Breast epithelium (tissue), 4 donors: ENCODE measurements around the gene MARCHF9. TPM values are rescaled to one million over a fixed set of nuclear protein-coding genes. Genes with fewer than 3 reads are reported as not detected.

ENCODE experiments used
- DNase-seq, 2 donors: peaks; one replicate each; pipeline ENCODE4 v3.0.0-alpha.2; 2019; ENCODE audit warnings: low spot score in 2 of 2
- H3K27ac ChIP-seq, 2 donors: fragments of 200-600 bp; sonication (generic) in 1 of 2; one replicate each; pipeline ENCODE4 v1.5.1; 2016 to 2019; ENCODE audit warnings: mild to moderate bottlenecking in 1 of 2
- H3K27me3 ChIP-seq, 2 donors: fragments of 200-600 bp; sonication (generic) in 1 of 2; one replicate each; pipeline versions ENCODE4 v1.5.1 to v1.6.0; 2017 to 2019; ENCODE audit warnings: control low read depth in 1 of 2, mild to moderate bottlenecking in 1 of 2
- H3K36me3 ChIP-seq: fragments of 200-600 bp; one replicate; pipeline ENCODE4 v1.5.1; 2019
- H3K4me1 ChIP-seq, 2 donors: fragments of 200-600 bp; sonication (generic); one replicate each; pipeline ENCODE4 v1.5.1; 2016 to 2019; ENCODE audit warnings: control low read depth in 1 of 2
- H3K4me3 ChIP-seq, 3 donors: fragments of 200-600 bp; sonication (generic); 1 replicate in 2 of 3; 2 replicates in 1 of 3; pipeline ENCODE4 v1.5.1; 2016 to 2019; ENCODE audit warnings: mild to moderate bottlenecking in 3 of 3, moderate library complexity in 2 of 3
- H3K9me3 ChIP-seq, 2 donors: fragments of 200-600 bp; sonication (generic) in 1 of 2; one replicate each; pipeline ENCODE4 v1.5.1; 2016 to 2019; ENCODE audit warnings: control low read depth in 1 of 2
- POLR2A ChIP-seq: fragments of 450-650 bp; IDR thresholded peaks from one replicate; pipeline ENCODE4 v1.6.1; 2016; ENCODE audit warnings: antibody characterized with exemption, mild to moderate bottlenecking, moderate library complexity
- POLR2AphosphoS5 ChIP-seq, 3 donors: sonication (generic); formaldehyde crosslinking; IDR thresholded peaks; one replicate each; pipeline ENCODE4 v1.6.1; 2017; ENCODE audit warnings: antibody characterized with exemption in 3 of 3
- intact Hi-C: fragments of 100-400 bp; cut with DNase I; formaldehyde crosslinking; loops from one replicate; pipeline ENCODE4 v1.15.1; 2023; ENCODE audit warnings: low total_unique reads
- total RNA-seq, 3 donors: library from RNA; depleted of rRNA; stranded (reverse); fragments of >200 nt; gene quantifications; one replicate each; pipeline ENCODE4 v1.1.0, GENCODE V29; 2016
- TF ChIP-seq, protein P1 (sequence below), 3 donors: fragments of 450-650 bp; IDR thresholded peaks; one replicate each; pipeline ENCODE4 v1.5.1; 2016 to 2017; ENCODE audit warnings: antibody characterized with exemption in 3 of 3, mild to moderate bottlenecking in 3 of 3, moderate library complexity in 3 of 3

MARCHF9 gene
- total RNA-seq, 3 donors from 2014 or later, result 6.9 to 9.8 (median 7.5) TPM

DNA sequence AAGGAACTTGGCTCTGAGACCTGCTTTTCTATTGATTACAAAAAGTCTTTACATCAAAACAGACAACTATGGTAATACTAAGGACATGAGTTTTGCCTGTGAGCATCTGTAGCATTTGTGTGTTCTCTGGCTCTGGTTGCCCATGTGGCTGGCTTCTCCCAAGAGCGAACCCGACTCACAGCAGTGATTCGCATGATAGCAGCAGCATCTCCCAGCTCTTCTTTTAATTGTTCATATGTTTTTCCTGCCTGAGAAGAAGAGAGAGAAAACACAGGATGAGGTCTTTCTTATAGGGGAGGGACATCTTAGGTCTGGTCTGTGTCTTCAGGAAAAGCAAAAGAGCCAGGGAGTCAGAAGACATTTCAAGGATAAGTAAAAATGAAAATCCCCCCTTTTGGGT is 46.1 kb downstream of the MARCHF9 start:
- no peak overlapping the region for H3K27ac ChIP-seq
- no peaks in the 10 kb centered on the region for H3K36me3 ChIP-seq
- H3K27me3 ChIP-seq, result no peaks in the 10 kb centered on the region
- no peak overlapping the region for H3K4me3 ChIP-seq
- H3K4me1 ChIP-seq, result no peaks in the 10 kb centered on the region
- intact Hi-C loops, result no loop called here
- TF ChIP-seq, protein P1, sequence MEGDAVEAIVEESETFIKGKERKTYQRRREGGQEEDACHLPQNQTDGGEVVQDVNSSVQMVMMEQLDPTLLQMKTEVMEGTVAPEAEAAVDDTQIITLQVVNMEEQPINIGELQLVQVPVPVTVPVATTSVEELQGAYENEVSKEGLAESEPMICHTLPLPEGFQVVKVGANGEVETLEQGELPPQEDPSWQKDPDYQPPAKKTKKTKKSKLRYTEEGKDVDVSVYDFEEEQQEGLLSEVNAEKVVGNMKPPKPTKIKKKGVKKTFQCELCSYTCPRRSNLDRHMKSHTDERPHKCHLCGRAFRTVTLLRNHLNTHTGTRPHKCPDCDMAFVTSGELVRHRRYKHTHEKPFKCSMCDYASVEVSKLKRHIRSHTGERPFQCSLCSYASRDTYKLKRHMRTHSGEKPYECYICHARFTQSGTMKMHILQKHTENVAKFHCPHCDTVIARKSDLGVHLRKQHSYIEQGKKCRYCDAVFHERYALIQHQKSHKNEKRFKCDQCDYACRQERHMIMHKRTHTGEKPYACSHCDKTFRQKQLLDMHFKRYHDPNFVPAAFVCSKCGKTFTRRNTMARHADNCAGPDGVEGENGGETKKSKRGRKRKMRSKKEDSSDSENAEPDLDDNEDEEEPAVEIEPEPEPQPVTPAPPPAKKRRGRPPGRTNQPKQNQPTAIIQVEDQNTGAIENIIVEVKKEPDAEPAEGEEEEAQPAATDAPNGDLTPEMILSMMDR (IDR thresholded peaks at IDR 0.05), result no peak
- no peak for TF ChIP-seq POLR2A
- no peak for TF ChIP-seq POLR2AphosphoS5 (IDR thresholded peaks at IDR 0.05)
- no peak for DNase-seq
- H3K9me3 ChIP-seq, result no peaks in the 10 kb centered on the region

DNA sequence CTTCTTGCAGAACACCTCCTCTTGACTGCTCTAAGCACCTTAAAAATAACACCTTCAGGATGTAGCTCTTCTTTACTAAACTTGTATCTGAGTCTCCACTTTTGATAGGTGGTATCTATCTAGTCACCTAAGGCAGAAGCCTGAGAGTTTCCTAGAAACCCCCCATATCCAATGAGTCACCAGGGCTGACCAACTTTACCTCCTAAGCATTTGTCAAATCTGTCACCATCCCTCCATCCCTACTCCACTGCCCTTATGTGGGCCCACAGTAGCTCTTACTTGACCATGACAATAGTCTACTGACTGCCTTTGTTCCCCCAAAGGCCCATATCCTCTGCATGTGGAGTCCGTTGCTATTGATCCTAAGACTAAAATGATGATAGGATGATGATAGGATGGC is 47.7 kb downstream of the MARCHF9 start:
- H3K9me3 ChIP-seq, result no peaks in the 10 kb centered on the region
- no peaks in the 10 kb centered on the region for H3K27me3 ChIP-seq
- no peaks in the 10 kb centered on the region for H3K36me3 ChIP-seq
- no peak overlapping the region for H3K4me3 ChIP-seq
- no peaks in the 10 kb centered on the region for H3K4me1 ChIP-seq
- intact Hi-C loops, result no loop called here
- DNase-seq, result no peak
- H3K27ac ChIP-seq, result no peak overlapping the region
- TF ChIP-seq POLR2A (no peak), POLR2AphosphoS5 (IDR thresholded peaks at IDR 0.05) (no peak)
- TF ChIP-seq, protein P1 (IDR thresholded peaks at IDR 0.05), result no peak

DNA sequence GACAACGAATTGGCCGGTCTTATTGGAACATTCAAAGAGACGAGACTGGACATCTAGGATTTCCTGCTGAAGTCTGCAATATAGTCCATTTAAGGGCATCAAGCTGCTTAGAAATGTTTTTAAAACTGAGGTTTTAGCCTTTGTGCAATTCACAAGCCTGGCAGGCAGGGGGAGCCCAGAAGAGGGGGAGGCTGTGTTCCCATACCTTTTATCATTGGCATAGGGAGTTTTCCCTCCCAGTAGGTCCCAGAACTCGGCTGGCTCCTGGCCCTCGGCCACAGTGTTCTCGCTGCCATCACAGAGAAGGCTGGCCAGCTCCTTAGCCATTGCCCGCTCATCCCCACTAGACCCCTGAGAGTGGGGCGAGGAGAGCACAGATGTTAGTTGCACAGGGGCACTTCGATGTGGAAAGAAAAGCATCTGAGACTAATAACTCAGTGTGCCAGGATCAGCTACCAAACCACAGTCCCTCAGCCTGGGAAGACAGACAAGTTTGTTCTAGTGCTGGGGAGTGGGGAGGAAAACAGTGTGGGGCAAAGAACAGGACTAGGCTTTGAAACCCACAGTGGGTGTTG is 48.5 kb downstream of the MARCHF9 start:
- H3K9me3 ChIP-seq, result no peaks in the 10 kb centered on the region
- no peak overlapping the region for H3K4me3 ChIP-seq
- H3K36me3 ChIP-seq, result no peaks in the 10 kb centered on the region
- no peak for DNase-seq
- H3K4me1 ChIP-seq, result no peaks in the 10 kb centered on the region
- TF ChIP-seq POLR2A (no peak), POLR2AphosphoS5 (IDR thresholded peaks at IDR 0.05) (peak in 1 of 3 donors; percentile 28)
- TF ChIP-seq, protein P1 (IDR thresholded peaks at IDR 0.05), result peak; percentile 30 to 70 (median 61)
- intact Hi-C loops, result no loop called here
- no peak overlapping the region for H3K27ac ChIP-seq
- no peaks in the 10 kb centered on the region for H3K27me3 ChIP-seq

DNA sequence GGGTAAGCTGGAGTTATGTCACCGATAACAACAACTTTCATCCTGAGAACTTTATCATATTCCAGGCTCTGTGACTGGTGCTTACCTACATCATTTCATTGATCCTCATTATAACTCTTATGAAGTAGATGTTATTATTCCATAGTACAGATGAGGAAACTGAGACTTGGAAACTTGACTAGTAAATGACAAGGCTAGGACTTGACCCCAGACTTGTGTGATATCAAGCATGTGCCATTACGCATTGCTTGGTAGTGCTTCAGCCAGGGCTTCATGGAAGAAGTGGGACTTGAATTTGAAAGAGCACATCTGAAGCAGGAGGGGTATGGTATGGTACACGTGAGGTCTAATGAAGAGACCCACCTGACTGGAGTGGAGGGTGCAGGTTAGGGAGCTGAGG is 51.8 kb downstream of the MARCHF9 start:
- Histone ChIP-seq H3K27ac (no peak overlapping the region), H3K4me1 (no peaks in the 10 kb centered on the region), H3K4me3 (no peak overlapping the region), H3K9me3 (no peaks in the 10 kb centered on the region), H3K27me3 (no peaks in the 10 kb centered on the region), H3K36me3 (no peaks in the 10 kb centered on the region)
- TF ChIP-seq, protein P1 (IDR thresholded peaks at IDR 0.05), result no peak
- intact Hi-C loops, result no loop called here
- no peak for DNase-seq

DNA sequence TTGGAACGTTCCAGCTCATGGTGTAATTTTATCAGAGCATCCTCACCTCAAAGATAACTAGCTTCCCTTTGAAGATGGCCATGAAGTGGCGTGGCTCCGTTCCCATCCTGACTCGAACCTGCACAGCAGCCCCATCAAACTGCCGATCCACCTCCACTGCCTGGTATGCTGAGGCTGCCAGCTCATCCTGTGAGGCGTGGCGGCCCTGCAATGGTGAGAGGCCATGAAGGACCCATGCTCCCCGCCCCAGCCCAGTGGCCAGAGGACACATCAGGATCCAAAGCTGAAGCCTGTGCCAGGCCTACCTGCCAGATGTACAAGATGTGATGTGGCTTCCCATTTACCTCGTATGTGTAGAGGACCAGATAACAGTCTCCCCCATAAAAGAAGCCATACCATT is 52.4 kb downstream of the MARCHF9 start:
- DNase-seq, result no peak
- no peak overlapping the region for H3K4me3 ChIP-seq
- H3K4me1 ChIP-seq, result no peaks in the 10 kb centered on the region
- H3K27ac ChIP-seq, result no peak overlapping the region
- intact Hi-C loops, result no loop called here
- H3K27me3 ChIP-seq, result no peaks in the 10 kb centered on the region
- H3K36me3 ChIP-seq, result no peaks in the 10 kb centered on the region
- no peaks in the 10 kb centered on the region for H3K9me3 ChIP-seq
- TF ChIP-seq, protein P1 (IDR thresholded peaks at IDR 0.05), result no peak
- TF ChIP-seq POLR2A (no peak), POLR2AphosphoS5 (IDR thresholded peaks at IDR 0.05) (no peak)
